Uterus (tissue), 2 donors: ENCODE results near the gene SHROOM3.

ENCODE experiments used
- CTCF ChIP-seq, 4 experiments: fragments of 200-600 bp in 2 of 4; fragments of 450-650 bp in 2 of 4; sonication (generic) in 2 of 4; IDR thresholded peaks; one replicate each; pipeline ENCODE4 v1.5.1; 2016 to 2019; ENCODE audit warnings: antibody characterized with exemption in 4 of 4, mild to moderate bottlenecking in 2 of 4, moderate library complexity in 1 of 4
- POLR2A ChIP-seq, 2 donors: fragments of 450-650 bp; IDR thresholded peaks; one replicate each; pipeline ENCODE4 v1.6.1; 2016; ENCODE audit warnings: antibody characterized with exemption in 2 of 2, mild to moderate bottlenecking in 1 of 2, moderate library complexity in 1 of 2

GRCh38 chr4:76716658-76717057 lies 281.6 kb downstream of the SHROOM3 start:
- TF ChIP-seq POLR2A (IDR thresholded peaks at IDR 0.05) (no peak), CTCF (IDR thresholded peaks at IDR 0.05) (no peak)
